GM21723 (cell line): ENCODE measurements around the gene ARHGAP40.

Experiments
- ATAC-seq: cut with Tn5 transposase; IDR thresholded peaks from one replicate; pipeline ENCODE4 v1.9.1; 2021; ENCODE audit warnings: mild to moderate bottlenecking, moderate library complexity; ENCODE audit not compliant: unreplicated experiment

ARHGAP40 gene

DNA sequence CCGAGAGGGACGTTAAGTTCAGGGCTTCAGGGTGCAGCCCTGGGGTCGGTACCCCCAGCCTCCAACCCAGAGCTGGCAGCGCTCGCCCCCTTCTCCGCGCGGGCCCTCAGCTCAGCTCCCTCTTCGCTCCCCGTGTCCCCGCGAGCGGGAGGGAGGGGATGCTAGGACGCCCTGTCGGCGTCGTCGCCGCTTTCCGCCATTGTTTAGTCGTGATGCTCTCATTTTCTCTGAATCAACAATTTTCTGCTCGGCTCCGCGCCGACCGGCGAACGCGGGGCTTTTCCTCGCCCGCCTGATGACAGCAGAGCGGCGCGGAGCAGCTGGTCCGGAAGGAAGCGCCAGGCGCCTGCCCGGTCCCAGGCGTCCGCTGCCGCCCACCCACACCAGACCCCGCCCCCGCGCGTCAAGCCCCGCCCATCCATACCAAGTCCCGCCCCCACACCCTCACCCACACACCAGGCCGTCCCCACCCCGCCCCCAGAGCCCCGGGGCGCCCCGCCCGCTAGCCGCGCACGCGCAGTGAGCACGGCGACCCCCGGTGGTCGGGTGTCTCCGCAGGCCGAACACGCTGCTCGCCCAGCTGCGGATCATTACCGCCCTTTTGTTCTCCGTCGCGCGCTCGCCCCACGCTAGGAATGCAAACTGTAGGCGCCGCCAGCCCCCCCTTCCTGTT lies 72.6 kb downstream of the ARHGAP40 start:
- no peak for ATAC-seq

DNA sequence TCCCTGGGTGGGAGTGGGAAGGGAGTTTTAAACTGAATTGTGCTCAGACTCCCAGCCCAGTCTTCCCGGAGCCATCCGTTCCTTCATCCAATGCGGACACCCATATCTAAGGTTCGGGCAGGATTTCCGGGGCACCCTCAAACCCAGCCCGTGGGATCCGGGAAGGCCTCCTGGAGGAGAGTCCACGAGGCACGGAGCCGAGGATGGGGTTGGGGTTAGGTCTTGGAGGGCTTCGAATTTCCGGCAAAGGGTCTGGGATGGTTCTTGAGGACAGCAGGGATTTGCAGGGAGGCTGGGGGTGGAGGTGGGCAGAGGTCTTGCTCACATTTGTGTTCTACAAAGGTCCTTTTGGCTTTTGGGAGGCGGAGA lies 73.1 kb downstream of the ARHGAP40 start:
- ATAC-seq = no peak

DNA sequence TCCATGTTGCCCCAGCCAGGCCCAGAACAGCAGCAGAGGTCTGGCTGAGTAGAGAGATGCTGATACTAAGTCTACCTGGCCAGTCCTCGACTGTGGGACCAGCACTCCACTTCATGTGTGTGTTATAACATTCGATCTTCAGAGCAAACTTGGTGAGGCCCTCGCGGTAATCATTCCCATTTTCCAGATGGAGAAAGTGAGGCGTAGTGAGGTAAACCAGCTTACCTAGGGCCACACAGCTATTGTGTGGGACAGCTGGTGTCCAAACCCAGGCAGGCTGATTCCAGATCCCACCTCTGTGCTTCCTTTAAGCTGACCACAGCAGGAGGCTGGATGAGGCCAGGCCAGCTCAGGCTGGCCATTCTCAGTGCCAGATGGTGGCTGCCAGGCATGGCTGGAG lies 75.0 kb downstream of the ARHGAP40 start:
- ATAC-seq = no peak

DNA sequence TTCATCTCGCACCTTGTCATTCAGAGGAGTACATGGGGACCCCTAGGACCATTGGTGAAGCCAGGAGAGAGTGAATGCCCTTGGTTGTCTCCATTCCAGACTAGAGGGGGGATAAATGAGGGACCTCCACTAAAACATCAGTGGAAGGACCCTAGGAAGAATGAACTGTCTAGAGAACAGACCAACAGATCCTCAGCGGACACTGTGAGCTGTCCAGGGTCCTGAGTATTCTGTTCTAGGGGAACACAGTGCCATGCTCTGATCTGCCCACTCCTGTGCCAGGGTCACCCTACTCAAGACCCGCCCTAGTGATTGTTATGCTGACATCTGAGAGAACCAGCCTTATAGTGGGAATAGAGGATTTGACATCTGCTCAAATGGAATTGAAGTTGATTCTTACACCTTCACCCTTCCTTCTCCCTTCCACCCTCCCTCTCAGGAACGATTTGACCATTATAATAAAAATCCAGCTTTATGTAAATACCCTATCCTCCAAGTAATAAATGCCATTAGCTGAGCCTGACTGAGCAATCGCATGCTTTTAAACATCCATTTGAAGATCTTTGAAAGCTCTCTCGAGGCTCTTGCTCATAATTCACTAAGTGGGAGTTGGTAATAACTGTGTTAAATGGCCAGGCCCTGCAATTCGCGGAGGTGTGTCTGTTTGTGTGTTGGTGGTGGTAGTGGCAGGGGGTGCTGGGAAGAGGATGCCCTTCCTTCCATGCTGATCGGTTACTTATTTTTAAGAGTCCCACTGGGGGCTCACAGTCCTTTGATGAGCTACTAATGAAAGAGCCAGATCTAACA lies 79.1 kb downstream of the ARHGAP40 start:
- no peak for ATAC-seq

DNA sequence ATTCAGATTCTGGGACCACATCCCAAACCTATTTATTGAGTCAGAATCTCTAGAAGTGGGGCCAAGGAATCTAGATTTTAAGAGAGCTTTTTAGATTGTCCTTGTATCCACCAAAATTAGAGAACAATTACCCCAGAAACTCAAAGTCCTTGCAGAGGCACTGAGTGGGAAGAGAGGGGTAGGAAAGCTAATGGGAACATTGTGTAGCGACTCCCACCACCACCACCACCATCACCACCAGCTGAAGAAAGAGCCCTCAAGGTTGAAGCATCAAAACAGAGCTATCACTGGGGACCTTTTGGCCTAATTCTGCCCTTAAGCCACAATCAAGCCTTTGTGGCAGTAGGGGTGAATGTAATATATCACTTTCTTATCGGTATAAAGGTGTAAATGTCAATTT lies 83.7 kb downstream of the ARHGAP40 start:
- ATAC-seq = no peak

DNA sequence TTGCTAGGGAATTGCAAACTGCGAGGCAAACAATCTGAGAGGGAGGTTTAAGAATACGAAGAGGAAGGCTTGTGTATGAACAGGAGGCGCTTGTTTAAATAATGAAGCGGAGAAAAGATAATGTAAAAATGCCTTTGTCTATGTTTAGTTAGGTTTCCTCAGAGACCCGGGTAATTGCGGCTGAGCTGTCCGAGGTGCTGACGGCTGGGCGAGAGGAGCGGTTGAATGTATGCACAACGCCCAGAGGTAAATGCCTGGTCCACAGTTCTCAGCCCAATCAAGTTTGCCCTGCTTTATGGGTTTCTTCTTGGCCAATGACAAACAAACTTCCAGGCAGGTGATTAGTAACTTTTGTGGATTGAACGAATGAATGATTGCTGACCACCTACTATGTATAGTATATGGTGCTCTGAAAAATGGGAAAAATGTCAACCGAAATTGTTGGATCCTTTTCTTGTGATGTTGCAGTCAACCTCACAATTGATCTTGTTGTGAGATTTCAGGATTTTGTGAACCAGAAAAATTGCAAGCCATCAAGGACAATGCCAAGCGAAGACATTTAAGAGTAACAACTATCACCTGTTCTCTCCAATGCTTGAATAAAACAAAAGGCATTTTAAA lies 84.4 kb downstream of the ARHGAP40 start:
- no peak for ATAC-seq

DNA sequence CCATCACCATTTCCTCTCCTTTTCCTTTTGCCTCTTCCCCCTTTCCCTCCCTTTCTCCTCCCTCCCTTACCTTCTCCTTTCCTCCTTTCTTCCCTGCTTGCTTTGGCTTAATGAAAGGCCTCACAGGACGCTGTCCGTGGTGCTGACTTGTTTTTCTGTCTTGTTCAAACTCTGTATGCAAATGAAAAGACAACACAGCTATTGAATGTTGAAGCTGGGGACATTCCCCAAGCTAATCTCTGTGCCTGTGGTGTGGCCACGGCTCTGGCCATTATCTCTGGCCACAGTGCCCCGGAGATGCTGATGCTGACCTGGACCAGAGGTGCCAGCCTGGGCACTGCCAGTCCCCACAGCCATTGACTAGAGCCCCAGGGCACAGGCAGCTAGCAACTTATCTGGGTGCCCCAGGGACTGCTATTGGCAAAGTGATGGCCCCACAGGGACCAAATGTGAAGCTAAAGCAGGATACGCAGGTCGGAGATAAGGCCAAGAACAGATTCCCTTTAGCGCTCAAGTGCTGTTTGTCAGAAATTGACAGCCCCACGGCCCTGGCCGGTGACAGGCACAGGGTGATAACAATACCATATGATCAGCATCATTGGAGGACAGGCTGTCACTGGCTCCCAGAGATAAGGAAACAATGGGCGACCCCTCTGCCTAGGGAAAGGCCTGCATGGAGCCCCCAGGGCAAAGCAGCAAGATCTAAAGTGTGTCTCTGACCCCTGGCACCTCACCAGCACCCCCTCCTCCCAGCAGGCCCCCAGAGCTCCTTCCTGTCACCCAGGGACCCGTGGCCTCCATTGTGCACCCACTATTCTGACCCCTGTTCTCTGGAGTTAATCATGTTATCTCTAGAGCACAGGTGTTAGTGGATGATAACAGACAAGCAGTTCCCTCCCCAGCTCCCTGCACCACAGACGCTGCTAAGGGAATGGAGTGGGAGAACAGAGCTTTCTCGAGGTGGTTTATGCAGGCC lies 91.1 kb downstream of the ARHGAP40 start:
- ATAC-seq = no peak

DNA sequence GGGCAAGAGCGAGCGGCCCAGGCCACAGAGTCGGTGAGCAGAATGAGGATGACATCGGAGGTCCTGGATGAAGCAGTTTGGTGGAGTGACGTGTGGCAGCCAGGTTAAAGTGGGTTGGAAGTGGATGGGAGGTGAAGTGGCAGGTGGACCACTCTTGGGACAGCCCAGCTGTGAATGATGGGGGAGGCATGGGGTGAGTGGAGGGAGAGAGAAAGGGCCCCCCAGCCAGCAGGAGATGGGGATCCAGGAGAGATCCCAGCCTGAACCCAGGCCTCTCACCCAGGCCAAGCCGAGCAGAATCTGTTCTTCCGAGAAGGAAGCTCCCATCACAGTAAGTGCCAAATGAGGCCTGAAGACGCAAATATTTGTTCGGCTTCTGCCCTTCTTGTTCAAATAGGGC lies 95.7 kb downstream of the ARHGAP40 start:
- no peak for ATAC-seq

DNA sequence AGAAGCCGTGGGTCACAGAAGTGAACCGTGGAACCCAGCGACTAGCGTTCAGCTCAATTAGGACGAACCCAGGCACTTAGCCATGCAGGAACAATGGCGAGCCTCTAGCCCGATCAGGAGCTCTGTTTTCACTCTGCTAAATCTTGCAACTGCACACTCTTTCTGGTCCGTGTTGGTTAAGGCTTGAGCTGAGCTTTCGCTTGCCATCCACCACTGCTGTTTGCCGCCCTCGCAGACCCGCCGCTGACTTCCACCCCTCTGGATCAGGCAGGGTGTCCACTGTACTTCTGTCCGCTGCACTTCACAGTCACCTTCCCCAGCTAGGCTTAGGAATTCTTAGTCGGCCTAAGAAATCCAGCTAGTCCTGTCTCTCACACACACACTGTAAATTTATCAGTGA lies 96.9 kb downstream of the ARHGAP40 start:
- no peak for ATAC-seq

DNA sequence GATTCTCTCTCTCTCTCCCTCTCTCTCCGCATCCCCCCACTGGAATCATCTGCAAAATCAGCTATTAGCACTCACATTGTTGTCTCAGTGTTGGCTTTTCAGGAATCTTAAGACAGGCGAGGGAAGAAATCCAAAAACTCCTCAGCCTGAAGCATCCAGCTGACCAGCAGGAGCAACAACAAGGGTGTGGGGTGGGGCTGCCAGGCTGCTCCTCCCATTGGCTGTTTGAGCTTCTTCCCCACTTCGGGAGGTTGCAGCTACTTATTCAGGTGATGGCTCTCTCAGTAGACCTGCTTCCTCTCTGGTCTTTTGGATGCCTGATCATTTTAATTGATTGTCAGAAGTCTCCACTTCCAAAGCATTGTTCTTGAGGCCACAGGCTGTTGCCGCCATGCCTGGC lies 98.5 kb downstream of the ARHGAP40 start:
- no peak for ATAC-seq
